Globus pallidus (tissue), 1 donor: Measurements from ENCODE around the gene STIMATE.

Experiments used
- DNase-seq: peaks from one replicate; pipeline ENCODE4 v3.0.0-alpha.2; 2015; ENCODE audit warnings: low spot score

The STIMATE gene

DNA sequence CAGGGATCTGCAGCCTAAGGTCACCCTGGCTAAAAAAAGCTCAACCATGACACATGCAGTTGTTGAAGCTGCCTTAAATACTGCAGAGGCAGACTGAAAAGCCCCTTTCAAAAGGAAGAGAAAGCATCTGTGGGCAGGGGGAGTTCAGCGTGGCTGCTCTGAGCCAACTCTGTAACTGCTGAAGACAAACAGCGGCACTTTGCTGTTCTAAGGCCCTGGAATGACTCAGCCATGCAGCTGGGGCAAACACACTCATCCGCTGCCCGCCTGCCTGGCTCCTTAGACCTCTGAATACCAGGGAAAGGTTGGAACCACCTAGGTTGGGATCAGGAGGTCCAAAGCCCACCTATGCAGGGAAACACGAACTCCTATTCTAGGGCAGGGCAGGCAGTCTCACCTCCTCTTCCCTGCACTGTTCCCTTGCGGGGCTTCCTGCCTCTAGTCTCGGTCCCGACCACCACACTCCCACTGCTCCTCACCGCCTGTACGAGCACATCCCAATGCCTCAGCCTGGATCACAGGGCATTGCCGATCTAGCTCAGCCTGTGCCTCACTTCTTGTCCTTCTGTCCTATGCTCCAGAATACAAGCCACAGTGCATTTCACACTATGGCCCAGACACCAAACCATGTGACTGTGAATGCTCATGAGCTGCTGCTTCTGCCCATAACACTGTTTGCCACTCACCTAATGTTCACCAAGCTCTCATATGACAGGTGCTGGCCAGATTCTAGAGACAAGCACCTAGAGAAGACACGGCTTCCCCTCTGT is 56.0 kb downstream of the STIMATE start:
- no peak for DNase-seq

DNA sequence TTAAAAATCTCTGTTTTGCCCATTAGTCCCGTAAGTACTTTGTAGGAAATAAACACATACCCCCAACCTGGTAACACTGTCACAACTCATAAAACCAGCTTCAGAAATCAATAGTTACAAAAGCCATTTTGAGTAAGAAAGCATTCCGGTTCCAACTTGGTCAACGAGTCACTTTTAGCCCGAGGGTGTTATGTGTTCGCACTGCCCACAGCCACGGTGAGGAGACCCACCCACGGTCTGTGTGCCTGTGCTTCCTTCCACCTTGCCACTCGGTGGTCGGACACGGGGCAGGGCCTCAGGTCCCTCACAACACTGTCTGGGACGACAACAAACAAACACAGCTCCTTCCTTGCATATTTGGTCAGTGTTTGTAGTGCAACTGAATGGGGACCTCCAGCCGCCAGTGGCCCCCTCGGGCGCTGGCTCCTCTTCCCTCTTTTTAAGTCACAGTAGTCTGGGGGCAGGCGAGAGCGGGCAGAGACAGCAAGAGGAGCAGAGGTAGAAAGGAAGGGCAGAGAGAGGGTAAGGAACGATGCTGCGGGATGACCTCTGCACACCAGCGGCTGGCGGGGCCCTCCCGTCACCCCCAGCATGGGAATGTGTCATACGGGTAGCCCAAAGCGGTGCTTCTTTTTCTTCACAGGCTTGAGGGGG is 57.3 kb downstream of the STIMATE start:
- DNase-seq, result no peak

DNA sequence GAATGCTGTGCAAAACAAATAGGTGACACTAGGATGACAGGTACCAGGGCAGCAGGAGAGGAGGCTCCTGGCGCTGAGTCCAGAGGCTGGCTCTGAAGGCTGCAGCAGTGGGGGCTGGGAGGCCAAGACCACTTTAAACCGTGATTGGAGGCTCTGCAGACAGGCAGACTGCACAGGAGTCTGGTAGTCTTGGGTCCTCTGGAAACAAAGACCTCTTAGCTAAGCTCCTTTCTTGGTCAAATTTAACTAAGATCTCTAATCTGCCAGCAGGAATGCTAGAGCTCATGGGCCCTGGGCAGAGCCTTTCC is 58.1 kb downstream of the STIMATE start:
- no peak for DNase-seq

DNA sequence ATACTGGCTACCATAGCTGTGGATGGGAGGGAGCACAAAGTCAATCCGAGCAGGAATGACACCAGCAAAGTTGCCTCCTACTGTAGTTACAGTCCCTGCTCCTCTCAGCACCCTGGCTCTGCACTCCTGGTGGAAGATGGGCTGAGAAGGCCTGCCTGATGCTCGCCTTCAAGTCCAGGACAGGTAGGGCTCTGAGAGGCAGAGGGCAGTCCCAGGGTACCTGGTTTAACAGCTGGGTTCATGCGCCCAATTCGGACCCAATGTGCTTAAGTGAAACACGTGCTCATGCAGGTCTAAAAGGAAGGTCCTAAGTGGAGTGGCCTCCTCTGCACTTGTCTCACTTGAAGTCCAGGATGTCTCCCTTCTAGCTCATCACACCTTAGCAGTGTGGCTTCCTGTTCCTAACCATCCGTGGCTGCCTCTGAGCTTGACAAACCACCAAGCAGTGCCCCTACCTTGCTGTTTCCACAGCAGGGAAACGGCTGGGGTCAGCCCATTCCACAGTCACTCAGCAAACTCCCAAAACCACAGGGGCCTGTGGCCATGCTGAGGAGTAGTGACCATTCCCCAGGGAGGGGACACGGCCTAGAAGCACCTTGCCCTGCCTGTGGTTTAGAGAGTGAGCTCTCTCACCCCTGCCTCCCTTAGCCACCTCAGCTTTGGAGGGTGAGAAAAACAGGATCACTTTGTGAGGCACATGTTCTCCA is 58.6 kb downstream of the STIMATE start:
- DNase-seq, result no peak

DNA sequence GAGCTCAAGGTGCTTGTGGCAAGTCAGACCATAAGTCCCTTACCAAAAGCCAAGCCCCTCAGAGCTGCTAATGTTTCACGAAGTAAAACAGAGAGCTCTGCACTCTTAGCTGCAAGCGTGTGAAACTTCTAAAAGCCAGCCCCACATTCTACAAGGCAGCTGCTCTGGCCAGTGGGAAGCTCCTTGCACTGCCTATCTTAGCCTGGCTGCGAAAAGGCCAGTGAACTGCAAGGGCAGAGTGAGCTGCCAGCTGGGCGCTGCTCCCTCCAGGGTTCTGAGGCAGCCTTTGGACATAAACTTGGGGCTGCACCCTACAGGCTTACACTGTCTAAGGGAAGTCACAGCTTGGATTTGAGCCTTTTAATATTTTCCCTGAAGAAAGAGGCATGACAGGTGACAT is 60.4 kb downstream of the STIMATE start:
- DNase-seq, result no peak

GRCh38 chr3:52836471-52836845 is 60.9 kb downstream of the STIMATE start:
- DNase-seq, result no peak

DNA sequence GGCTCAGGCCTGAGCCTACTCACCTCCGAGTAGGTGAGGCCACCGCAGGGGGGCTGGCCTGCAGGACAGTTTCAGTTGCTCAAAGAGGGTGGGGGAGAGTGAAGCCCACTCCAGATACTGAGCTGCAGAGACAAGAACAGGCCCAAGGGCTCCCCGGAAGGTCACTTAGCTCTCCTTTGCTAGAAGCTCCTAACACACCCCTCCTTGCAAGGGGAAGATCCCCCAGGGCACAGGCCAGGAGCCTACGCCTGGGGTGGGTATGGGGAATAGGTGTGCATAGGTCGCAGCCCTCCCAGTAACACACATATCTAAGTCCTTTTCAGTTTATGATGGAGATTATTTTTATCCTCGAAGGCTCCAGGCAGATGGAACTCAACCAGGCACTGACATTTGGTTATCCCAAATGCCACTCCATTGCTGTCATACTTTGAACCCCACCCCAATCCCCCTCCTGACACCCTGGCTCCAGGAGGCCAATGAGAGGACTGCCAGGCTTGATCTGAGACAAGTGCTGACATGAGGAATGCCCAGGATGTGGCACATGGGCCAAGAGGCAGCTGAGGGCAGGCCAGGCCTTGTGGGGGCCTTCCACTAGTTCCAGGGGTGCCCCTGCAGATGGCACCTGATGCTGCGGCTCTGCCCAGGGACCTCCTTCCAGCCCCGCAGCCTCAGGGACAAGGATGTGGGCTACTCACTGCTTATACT is 61.4 kb downstream of the STIMATE start:
- no peak for DNase-seq

GRCh38 chr3:52834871-52835501 is 62.4 kb downstream of the STIMATE start, which contains the start of gene MUSTN1:
TSS of gene MUSTN1 (minus strand) at chr3:52835019. CDS start at chr3:52834948, 71 bp downstream.
- DNase-seq, result no peak

GRCh38 chr3:52833202-52833601 is 64.1 kb downstream of the STIMATE start:
- DNase-seq, result no peak

GRCh38 chr3:52831500-52832301 is 65.6 kb downstream of the STIMATE start:
- DNase-seq, result no peak

- DNase-seq, result no peak
Observed at GRCh38 chr3:52830535-52831258, 66.7 kb downstream of the STIMATE start, which contains the start of gene ITIH4. TSS of gene ITIH4 (minus strand) at chr3:52830672. CDS start at chr3:52830642, 30 bp downstream.

- DNase-seq, result no peak
Observed at GRCh38 chr3:52829906-52830463, 67.4 kb downstream of the STIMATE start.

- DNase-seq, result no peak
Observed at GRCh38 chr3:52829482-52829881, 67.9 kb downstream of the STIMATE start.

- no peak for DNase-seq
Observed at GRCh38 chr3:52827866-52828376, 69.4 kb downstream of the STIMATE start.

GRCh38 chr3:52827441-52827840 is 69.9 kb downstream of the STIMATE start:
- no peak for DNase-seq

DNA sequence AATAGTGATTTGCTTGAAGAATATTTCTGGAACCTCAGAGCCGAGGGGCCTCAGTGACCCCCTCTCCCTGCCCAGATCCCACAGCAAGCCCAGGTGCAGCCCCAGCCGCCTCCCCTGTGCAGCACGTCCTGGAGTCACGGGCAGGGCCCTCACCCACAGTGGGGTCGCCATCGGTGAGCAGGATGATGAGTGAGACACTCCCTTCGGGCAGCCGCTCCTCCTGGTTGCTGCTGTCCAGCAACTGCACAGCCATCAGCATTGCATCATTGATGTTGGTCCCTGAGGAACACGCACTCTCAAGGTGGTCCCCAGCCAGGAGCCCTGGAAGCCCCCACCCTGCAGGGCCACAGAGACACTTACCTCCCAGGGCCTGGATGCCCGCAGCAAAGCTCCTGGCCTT is 73.3 kb downstream of the STIMATE start:
- no peak for DNase-seq

GRCh38 chr3:52822363-52822762 is 75.0 kb downstream of the STIMATE start:
- DNase-seq, result no peak

DNA sequence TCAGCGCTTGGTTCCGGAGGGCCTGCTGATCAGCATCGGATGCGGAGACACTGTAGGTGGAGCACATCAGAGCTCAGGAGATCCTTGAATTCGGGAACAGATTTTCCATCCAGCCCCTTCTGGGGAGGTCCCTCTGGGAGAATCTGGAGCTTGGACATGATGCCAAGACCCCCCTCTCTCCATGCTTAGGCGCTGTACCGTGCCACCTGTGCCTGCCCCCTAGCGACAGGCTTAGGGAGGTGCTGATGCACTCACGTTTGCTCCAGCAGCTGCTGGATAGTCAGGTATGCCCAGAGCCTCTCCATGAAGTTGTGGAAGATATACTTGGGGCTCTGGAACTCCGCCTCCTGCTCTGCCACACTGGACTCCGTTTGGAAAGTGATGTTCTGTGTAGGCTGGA is 76.6 kb downstream of the STIMATE start:
- no peak for DNase-seq

DNA sequence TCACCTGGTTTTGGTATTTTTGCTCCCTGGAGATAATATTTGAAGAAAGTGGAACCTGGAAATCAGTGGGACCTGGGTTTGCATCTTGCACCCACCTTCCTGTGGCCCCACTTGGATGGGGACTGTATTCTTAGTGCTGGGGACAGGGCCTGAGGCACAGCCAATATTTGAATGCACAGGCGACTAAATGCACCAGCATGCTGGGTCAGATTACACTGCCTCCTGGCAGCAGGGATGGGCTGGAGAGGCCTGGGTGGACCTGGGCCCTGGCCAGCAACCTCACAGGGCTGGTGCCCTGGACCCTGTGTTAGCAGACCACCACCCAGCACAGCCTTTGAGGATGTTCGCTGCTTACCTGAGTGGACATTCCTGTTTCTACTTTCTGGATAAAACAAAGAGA is 77.4 kb downstream of the STIMATE start:
- DNase-seq, result no peak

GRCh38 chr3:52817860-52818259 is 79.5 kb downstream of the STIMATE start:
- DNase-seq, result no peak
